HG03045 (cell line): Measurements from ENCODE around the gene TMC3.

Source experiments
- ATAC-seq: cut with Tn5 transposase; IDR thresholded peaks from one replicate; pipeline ENCODE4 v1.9.1; 2021; ENCODE audit warnings: mild to moderate bottlenecking, moderate library complexity; ENCODE audit not compliant: unreplicated experiment

TMC3 gene

GRCh38 chr15:81282911-81283310, 91.1 kb downstream of the TMC3 start:
- no peak for ATAC-seq

- ATAC-seq: no peak
Observed at GRCh38 chr15:81282606-81282895, 91.5 kb downstream of the TMC3 start.

- no peak for ATAC-seq
Observed at GRCh38 chr15:81281766-81282605, 92.0 kb downstream of the TMC3 start.

- no peak for ATAC-seq
Observed at GRCh38 chr15:81281456-81281735, 92.6 kb downstream of the TMC3 start.
